Ascending aorta (tissue), 2 donors: ENCODE data around the gene MLYCD. TPM values are rescaled to one million over a fixed set of nuclear protein-coding genes. Genes with fewer than 3 reads are reported as not detected.

Source experiments
- DNase-seq, 2 donors: peaks; one replicate each; pipeline ENCODE4 v3.0.0-alpha.2; 2019; ENCODE audit warnings: low spot score in 2 of 2
- H3K27ac ChIP-seq, 2 donors: fragments of 200-600 bp; sonication (generic); one replicate each; pipeline ENCODE4 v1.5.1; 2016 to 2017; ENCODE audit warnings: mild to moderate bottlenecking in 1 of 2
- H3K27me3 ChIP-seq: fragments of 200-600 bp; sonication (generic); one replicate; pipeline ENCODE4 v1.5.1; 2017
- H3K36me3 ChIP-seq, 2 donors: fragments of 200-600 bp; sonication (generic); one replicate each; pipeline ENCODE4 v1.5.1; 2016
- H3K4me1 ChIP-seq, 2 donors: fragments of 200-600 bp; sonication (generic); one replicate each; pipeline ENCODE4 v1.5.1; 2016 to 2017; ENCODE audit warnings: mild to moderate bottlenecking in 1 of 2
- H3K4me3 ChIP-seq, 2 donors: fragments of 200-600 bp; sonication (generic); one replicate each; pipeline ENCODE4 v1.5.1; 2016 to 2017; ENCODE audit warnings: mild to moderate bottlenecking in 1 of 2
- H3K9me3 ChIP-seq, 2 donors: fragments of 200-600 bp; sonication (generic); one replicate each; pipeline ENCODE4 v1.5.1; 2016
- CTCF ChIP-seq, 3 experiments: fragments of 200-600 bp in 2 of 3; fragments of 450-650 bp in 1 of 3; sonication (generic) in 2 of 3; IDR thresholded peaks; one replicate each; pipeline ENCODE4 v1.5.1; 2016 to 2019; ENCODE audit warnings: antibody characterized with exemption in 3 of 3, mild to moderate bottlenecking in 1 of 3, moderate library complexity in 1 of 3
- intact Hi-C: fragments of 100-400 bp; cut with DNase I; formaldehyde crosslinking; loops from one replicate; pipeline ENCODE4 v1.15.1; 2023
- total RNA-seq: library from RNA; depleted of rRNA; stranded (reverse); fragments of >200 nt; gene quantifications from one replicate; pipeline ENCODE4 v1.1.0, GENCODE V29; 2016

Gene MLYCD
- total RNA-seq, 1 donor from 2014 or later, result 13.4 TPM

- no peaks in the 10 kb centered on the region for H3K27me3 ChIP-seq
- no peak for DNase-seq
- H3K27ac ChIP-seq, result peak overlapping the region; percentile 89 to 94
- peaks cover 8 to 22% of the 10 kb centered on the region in 2 donors for H3K4me1 ChIP-seq
- peaks cover 13 to 28% of the 10 kb centered on the region in 2 donors for H3K36me3 ChIP-seq
- no peaks in the 10 kb centered on the region for H3K9me3 ChIP-seq
- intact Hi-C loops, result loop anchor here (1.0 to 10.0 kb wide), 3 partner anchors 107 to 241 kb away; partner anchors contain the start of gene TAF1C
- TF ChIP-seq CTCF (IDR thresholded peaks at IDR 0.05), result no peak
- H3K4me3 ChIP-seq, result no peak overlapping the region
Measured at GRCh38 chr16:83955218-83956130, 56.6 kb downstream of the MLYCD start.

- peak overlapping the region in 1 of 2 donors; percentile 94 for H3K27ac ChIP-seq
- intact Hi-C loops, result loop anchor here (1.0 to 10.0 kb wide), 3 partner anchors 106 to 242 kb away; partner anchors contain the start of gene TAF1C
- TF ChIP-seq CTCF (IDR thresholded peaks at IDR 0.05), result peak; percentile 66 to 79 (median 70)
Measured at GRCh38 chr16:83956336-83957289, 57.7 kb downstream of the MLYCD start.

GRCh38 chr16:83957296-83957855, 58.5 kb downstream of the MLYCD start:
- Histone ChIP-seq H3K4me3 (no peak overlapping the region), H3K4me1 (peaks cover 8 to 20% of the 10 kb centered on the region in 2 donors), H3K27ac (peak overlapping the region in 1 of 2 donors; percentile 15), H3K27me3 (no peaks in the 10 kb centered on the region), H3K9me3 (no peaks in the 10 kb centered on the region), H3K36me3 (peaks cover 27 to 47% of the 10 kb centered on the region in 2 donors)
- DNase-seq, result no peak
- intact Hi-C loops, result loop anchor here (2.0 to 10.0 kb wide), 2 partner anchors 229 to 243 kb away; partner anchors contain the start of gene TAF1C
- TF ChIP-seq CTCF (IDR thresholded peaks at IDR 0.05), result no peak

More at GRCh38 chr16:83956336-83957289, 57.7 kb downstream of the MLYCD start:
- Histone ChIP-seq H3K4me3 (no peak overlapping the region), H3K27me3 (no peaks in the 10 kb centered on the region), H3K9me3 (no peaks in the 10 kb centered on the region), H3K36me3 (peaks cover 19 to 39% of the 10 kb centered on the region in 2 donors), H3K4me1 (peaks cover 8 to 22% of the 10 kb centered on the region in 2 donors)
- peak; percentile 36 to 87 for DNase-seq

GRCh38 chr16:83958137-83958845, 59.4 kb downstream of the MLYCD start:
- no peak for TF ChIP-seq CTCF (IDR thresholded peaks at IDR 0.05)
- intact Hi-C loops, result loop anchor here (10.0 kb wide), 1 partner anchor 243 kb away; no protein-coding TSS in a partner anchor

More at GRCh38 chr16:83958137-83958845, 59.4 kb downstream of the MLYCD start:
- Histone ChIP-seq H3K27ac (no peak overlapping the region), H3K9me3 (no peaks in the 10 kb centered on the region), H3K4me3 (no peak overlapping the region), H3K36me3 (peaks cover 28 to 56% of the 10 kb centered on the region in 2 donors), H3K27me3 (no peaks in the 10 kb centered on the region), H3K4me1 (peaks cover 8 to 15% of the 10 kb centered on the region in 2 donors)
- no peak for DNase-seq
